SHP77 treated with DMSO at 0.1 percent for 48 hours (cell line): ENCODE results near the gene EP400.

ENCODE experiments used
- DNase-seq: peaks from one replicate; lab custom pipeline; 2025; lab: John Stamatoyannopoulos, UW

Gene EP400

GRCh38 chr12:131949431-131950181 is at the start of gene EP400:
TSS of gene EP400 (plus strand) at chr12:131949942. CDS start at chr12:131960620, 10,678 bp downstream.
- DNase-seq: peak; percentile 82

- DNase-seq: peak; percentile 9
These were observed 49.3 kb upstream of the EP400 start for GRCh38 chr12:131900397-131900796.

GRCh38 chr12:131901431-131902331 is 48.1 kb upstream of the EP400 start:
- DNase-seq: no peak

GRCh38 chr12:131902332-131903241 is 47.2 kb upstream of the EP400 start:
- no peak for DNase-seq

- DNase-seq: no peak
These were observed 46.2 kb upstream of the EP400 start for GRCh38 chr12:131903270-131904255.

GRCh38 chr12:131904346-131904745 is 45.4 kb upstream of the EP400 start:
- DNase-seq: no peak

- no peak for DNase-seq
These were observed 44.6 kb upstream of the EP400 start for GRCh38 chr12:131905081-131905629.

GRCh38 chr12:131905630-131906091 is 44.1 kb upstream of the EP400 start:
- no peak for DNase-seq

- DNase-seq: no peak
These were observed 42.2 kb upstream of the EP400 start for GRCh38 chr12:131907379-131908091.

- DNase-seq: no peak
These were observed 41.4 kb upstream of the EP400 start for GRCh38 chr12:131908092-131909080.

- no peak for DNase-seq
These were observed 40.5 kb upstream of the EP400 start for GRCh38 chr12:131909081-131909751.

GRCh38 chr12:131909752-131910219 is 40.0 kb upstream of the EP400 start:
- DNase-seq: no peak

GRCh38 chr12:131910302-131911027 is 39.3 kb upstream of the EP400 start:
- DNase-seq: no peak

- DNase-seq: no peak
These were observed 38.6 kb upstream of the EP400 start for GRCh38 chr12:131911028-131911650.

GRCh38 chr12:131911851-131912477 is 37.8 kb upstream of the EP400 start:
- DNase-seq: no peak
